ENCODE results near the gene DOHH. TPM values are rescaled to one million over a fixed set of nuclear protein-coding genes. Genes with fewer than 3 reads are reported as not detected.

DOHH gene
- total and polyA plus RNA-seq, 4 experiments from 2014 or later: 3.1 to 13.0 (median 8.3) TPM

- Mint-ChIP-seq H3K27ac (peak overlapping the region in 4 of 7 donors; percentile 19 to 93 (median 73)), H3K9me3 (peaks cover 0 to 2% (median 0%) of the 10 kb centered on the region in 8 donors), H3K27me3 (peaks cover 0 to 1% of the 10 kb centered on the region in 2 donors), H3K4me1 (peaks cover 0 to 3% (median under 1%) of the 10 kb centered on the region in 4 donors), H3K4me3 (no peak overlapping the region), H3K36me3 (no peaks in the 10 kb centered on the region)
- no peaks in the 10 kb centered on the region for H3K36me3 ChIP-seq (ENCODE audit: insufficient read depth, low read length)
- no peak overlapping the region for H3K4me3 ChIP-seq (ENCODE audit: low read length in 2 of 2)
- H3K27me3 ChIP-seq (ENCODE audit: insufficient read depth, low read length): no peaks in the 10 kb centered on the region
- intact Hi-C loops (cut with micrococcal nuclease): no loop called here
- no peaks in the 10 kb centered on the region for H3K4me1 ChIP-seq (ENCODE audit: insufficient read depth, low read length)
- no peak for DNase-seq
- H3K9me3 ChIP-seq (ENCODE audit: control insufficient read depth in 1 of 2, low read length in 2 of 2): no peaks in the 10 kb centered on the region
- H3K27ac ChIP-seq (ENCODE audit: low read depth, low read length): no peak overlapping the region
- CTCF ChIA-PET (ENCODE audit: partially characterized antibody): interaction anchor here (1.1 to 1.5 kb wide), 4 partner anchors 13 to 166 kb away, joined by 3 to 6 read pairs (median 4); partner anchors contain the start of gene SMIM44
- POLR2A ChIA-PET (ENCODE audit: partially characterized antibody): no interaction called here
Observed at GRCh38 chr19:3470500-3471128, 29.9 kb downstream of the DOHH start.

- no peaks in the 10 kb centered on the region for H3K9me3 ChIP-seq (ENCODE audit: control insufficient read depth in 1 of 2, low read length in 2 of 2)
- H3K27ac Mint-ChIP-seq: peak overlapping the region in 1 of 7 donors; percentile 41
- ChIA-PET POLR2A (ENCODE audit: partially characterized antibody) (no interaction called here), CTCF (ENCODE audit: partially characterized antibody) (interaction anchor here (1.1 to 1.5 kb wide), 4 partner anchors 14 to 165 kb away, joined by 3 to 6 read pairs (median 4); partner anchors contain the start of gene SMIM44)
- no peak for DNase-seq
- no peak overlapping the region for H3K4me3 Mint-ChIP-seq
- H3K4me1 Mint-ChIP-seq: peaks cover 0 to 3% (median under 1%) of the 10 kb centered on the region in 4 donors
- peaks cover 0 to 1% of the 10 kb centered on the region in 2 donors for H3K27me3 Mint-ChIP-seq
- no peaks in the 10 kb centered on the region for H3K36me3 ChIP-seq (ENCODE audit: insufficient read depth, low read length)
- H3K36me3 Mint-ChIP-seq: no peaks in the 10 kb centered on the region
- H3K4me3 ChIP-seq (ENCODE audit: low read length in 2 of 2): no peak overlapping the region
- intact Hi-C loops (cut with micrococcal nuclease): no loop called here
- no peaks in the 10 kb centered on the region for H3K4me1 ChIP-seq (ENCODE audit: insufficient read depth, low read length)
- peaks cover 0 to 2% (median 0%) of the 10 kb centered on the region in 8 donors for H3K9me3 Mint-ChIP-seq
- H3K27ac ChIP-seq (ENCODE audit: low read depth, low read length): no peak overlapping the region
- H3K27me3 ChIP-seq (ENCODE audit: insufficient read depth, low read length): no peaks in the 10 kb centered on the region
Observed at GRCh38 chr19:3469638-3470499, 30.6 kb downstream of the DOHH start.

GRCh38 chr19:3468211-3468610 is 32.3 kb downstream of the DOHH start:
- Mint-ChIP-seq H3K4me3 (no peak overlapping the region), H3K27ac (no peak overlapping the region), H3K36me3 (no peaks in the 10 kb centered on the region), H3K27me3 (peaks cover 0 to 1% of the 10 kb centered on the region in 2 donors), H3K4me1 (peaks cover 0 to 3% (median under 1%) of the 10 kb centered on the region in 4 donors), H3K9me3 (peaks cover 0 to 2% (median 0%) of the 10 kb centered on the region in 8 donors)
- Histone ChIP-seq H3K4me1 (ENCODE audit: insufficient read depth, low read length) (no peaks in the 10 kb centered on the region), H3K36me3 (ENCODE audit: insufficient read depth, low read length) (no peaks in the 10 kb centered on the region), H3K9me3 (ENCODE audit: control insufficient read depth in 1 of 2, low read length in 2 of 2) (no peaks in the 10 kb centered on the region), H3K27ac (ENCODE audit: low read depth, low read length) (no peak overlapping the region), H3K4me3 (ENCODE audit: low read length in 2 of 2) (no peak overlapping the region), H3K27me3 (ENCODE audit: insufficient read depth, low read length) (no peaks in the 10 kb centered on the region)
- POLR2A ChIA-PET (ENCODE audit: partially characterized antibody): no interaction called here
- CTCF ChIA-PET (ENCODE audit: partially characterized antibody): no interaction called here
- no peak for DNase-seq
- intact Hi-C loops (cut with micrococcal nuclease): no loop called here

GRCh38 chr19:3467437-3468198 is 32.9 kb downstream of the DOHH start:
- DNase-seq: no peak
- no peak overlapping the region for H3K27ac Mint-ChIP-seq
- H3K4me1 ChIP-seq (ENCODE audit: insufficient read depth, low read length): no peaks in the 10 kb centered on the region
- H3K36me3 Mint-ChIP-seq: peaks cover 3% of the 10 kb centered on the region in 2 donors
- no peaks in the 10 kb centered on the region for H3K27me3 ChIP-seq (ENCODE audit: insufficient read depth, low read length)
- peaks cover 0 to 1% of the 10 kb centered on the region in 2 donors for H3K27me3 Mint-ChIP-seq
- H3K9me3 Mint-ChIP-seq: peaks cover 0 to 2% (median 0%) of the 10 kb centered on the region in 8 donors
- ChIA-PET POLR2A (ENCODE audit: partially characterized antibody) (no interaction called here), CTCF (ENCODE audit: partially characterized antibody) (no interaction called here)
- H3K27ac ChIP-seq (ENCODE audit: low read depth, low read length): no peak overlapping the region
- H3K4me3 Mint-ChIP-seq: no peak overlapping the region
- H3K36me3 ChIP-seq (ENCODE audit: insufficient read depth, low read length): no peaks in the 10 kb centered on the region
- H3K9me3 ChIP-seq (ENCODE audit: control insufficient read depth in 1 of 2, low read length in 2 of 2): no peaks in the 10 kb centered on the region
- no peak overlapping the region for H3K4me3 ChIP-seq (ENCODE audit: low read length in 2 of 2)
- peaks cover 0 to 3% (median under 1%) of the 10 kb centered on the region in 4 donors for H3K4me1 Mint-ChIP-seq
- intact Hi-C loops (cut with micrococcal nuclease): no loop called here

GRCh38 chr19:3466635-3467034 is 33.8 kb downstream of the DOHH start:
- Mint-ChIP-seq H3K4me3 (no peak overlapping the region), H3K9me3 (peaks cover 0 to 2% (median 0%) of the 10 kb centered on the region in 8 donors), H3K27ac (no peak overlapping the region), H3K36me3 (peaks cover 6% of the 10 kb centered on the region in 2 donors), H3K27me3 (peaks cover 0 to 1% of the 10 kb centered on the region in 2 donors), H3K4me1 (peaks cover 0 to 3% (median under 1%) of the 10 kb centered on the region in 4 donors)
- intact Hi-C loops (cut with micrococcal nuclease): no loop called here
- Histone ChIP-seq H3K27me3 (ENCODE audit: insufficient read depth, low read length) (no peaks in the 10 kb centered on the region), H3K4me3 (ENCODE audit: low read length in 2 of 2) (no peak overlapping the region), H3K4me1 (ENCODE audit: insufficient read depth, low read length) (no peaks in the 10 kb centered on the region), H3K9me3 (ENCODE audit: control insufficient read depth in 1 of 2, low read length in 2 of 2) (no peaks in the 10 kb centered on the region), H3K36me3 (ENCODE audit: insufficient read depth, low read length) (no peaks in the 10 kb centered on the region), H3K27ac (ENCODE audit: low read depth, low read length) (no peak overlapping the region)
- POLR2A ChIA-PET (ENCODE audit: partially characterized antibody): no interaction called here
- CTCF ChIA-PET (ENCODE audit: partially characterized antibody): interaction anchor here (0.7 to 1.9 kb wide), 2 partner anchors 10 to 162 kb away, joined by 3 to 6 read pairs; no protein-coding TSS in a partner anchor
- no peak for DNase-seq

GRCh38 chr19:3465552-3465951 is 34.9 kb downstream of the DOHH start:
- no peak overlapping the region for H3K27ac Mint-ChIP-seq

More at GRCh38 chr19:3465552-3465951, 34.9 kb downstream of the DOHH start:
- Mint-ChIP-seq H3K4me1 (peaks cover 0 to 2% (median under 1%) of the 10 kb centered on the region in 4 donors), H3K36me3 (peaks cover 6% of the 10 kb centered on the region in 2 donors), H3K4me3 (no peak overlapping the region), H3K9me3 (peaks cover 0 to 2% (median 0%) of the 10 kb centered on the region in 8 donors), H3K27me3 (peaks cover 0 to under 1% of the 10 kb centered on the region in 2 donors)
- ChIA-PET CTCF (ENCODE audit: partially characterized antibody) (interaction anchor here (1.9 kb wide), 1 partner anchor 161 kb away, joined by 6 read pairs; no protein-coding TSS in a partner anchor), POLR2A (ENCODE audit: partially characterized antibody) (no interaction called here)
- Histone ChIP-seq H3K4me1 (ENCODE audit: insufficient read depth, low read length) (no peaks in the 10 kb centered on the region), H3K9me3 (ENCODE audit: control insufficient read depth in 1 of 2, low read length in 2 of 2) (no peaks in the 10 kb centered on the region), H3K36me3 (ENCODE audit: insufficient read depth, low read length) (no peaks in the 10 kb centered on the region), H3K27ac (ENCODE audit: low read depth, low read length) (no peak overlapping the region), H3K27me3 (ENCODE audit: insufficient read depth, low read length) (no peaks in the 10 kb centered on the region), H3K4me3 (ENCODE audit: low read length in 2 of 2) (no peak overlapping the region)
- intact Hi-C loops (cut with micrococcal nuclease): no loop called here
- DNase-seq: no peak
